ENCODE measurements around the gene GREM1. TPM values are rescaled to one million over a fixed set of nuclear protein-coding genes. Genes with fewer than 3 reads are reported as not detected.

GREM1 gene
- polyA plus RNA-seq, 4 donors: 0.23 to 7.2 (median 0.26) TPM

- no peak for DNase-seq (ENCODE audit: low read depth in 4 of 4, low spot score in 2 of 4)
These were observed 23.4 kb upstream of the GREM1 start for GRCh38 chr15:32694222-32694983.

DNA sequence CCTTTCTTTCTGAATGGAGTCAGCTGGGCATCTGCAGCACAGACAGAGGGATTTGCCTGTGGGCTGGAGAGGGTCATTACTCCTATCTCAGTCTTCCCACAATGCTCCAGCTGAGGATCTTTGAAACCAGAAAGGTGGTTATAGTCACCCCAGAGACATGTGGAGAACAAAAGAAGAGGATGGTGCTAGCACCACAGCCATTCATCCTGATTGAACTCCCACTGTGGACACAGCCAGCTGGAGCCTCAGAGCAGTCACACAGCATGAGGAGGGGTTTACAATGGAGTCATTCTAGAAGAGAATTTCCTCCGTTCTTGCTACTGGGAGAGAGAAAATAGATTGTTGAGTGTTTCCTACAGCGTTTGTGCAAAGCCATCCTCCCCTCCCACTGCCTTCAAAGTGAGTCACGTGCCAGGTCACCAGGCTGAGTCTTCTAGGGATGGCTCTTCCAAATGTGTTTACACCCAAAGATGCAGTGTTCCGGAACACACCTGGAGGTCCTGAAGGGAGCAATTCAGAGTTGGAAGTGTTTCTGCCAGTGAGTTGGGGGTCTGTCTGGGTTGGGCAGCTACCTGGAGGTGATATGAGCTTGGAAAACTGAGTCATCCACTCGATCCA, 18.9 kb upstream of the GREM1 start:
- no peak for DNase-seq (ENCODE audit: low read depth in 4 of 4, low spot score in 2 of 4)

- DNase-seq (ENCODE audit: low read depth in 4 of 4, low spot score in 2 of 4): no peak
These were observed 17.2 kb upstream of the GREM1 start for GRCh38 chr15:32700501-32701150.

DNA sequence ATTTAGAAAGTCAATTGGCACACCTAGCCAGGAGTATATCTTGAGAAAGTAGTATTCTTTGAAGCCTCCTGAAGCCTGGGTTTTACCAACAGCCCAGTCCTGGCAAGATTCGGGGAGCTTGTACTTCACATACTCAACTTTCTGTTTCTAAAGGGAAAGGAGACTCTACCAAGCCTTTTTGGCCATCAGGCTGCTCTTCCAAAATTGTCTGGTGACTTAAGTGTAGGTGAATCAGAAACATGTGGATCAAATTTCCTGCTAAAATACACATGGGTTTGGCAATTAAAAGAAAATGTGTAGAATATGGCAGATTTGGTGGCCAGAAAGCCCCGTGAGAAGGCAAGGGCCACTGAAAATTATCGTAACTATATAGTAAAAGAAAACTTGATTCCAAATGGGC, 15.9 kb upstream of the GREM1 start:
- no peak for DNase-seq (ENCODE audit: low read depth in 4 of 4, low spot score in 2 of 4)

DNA sequence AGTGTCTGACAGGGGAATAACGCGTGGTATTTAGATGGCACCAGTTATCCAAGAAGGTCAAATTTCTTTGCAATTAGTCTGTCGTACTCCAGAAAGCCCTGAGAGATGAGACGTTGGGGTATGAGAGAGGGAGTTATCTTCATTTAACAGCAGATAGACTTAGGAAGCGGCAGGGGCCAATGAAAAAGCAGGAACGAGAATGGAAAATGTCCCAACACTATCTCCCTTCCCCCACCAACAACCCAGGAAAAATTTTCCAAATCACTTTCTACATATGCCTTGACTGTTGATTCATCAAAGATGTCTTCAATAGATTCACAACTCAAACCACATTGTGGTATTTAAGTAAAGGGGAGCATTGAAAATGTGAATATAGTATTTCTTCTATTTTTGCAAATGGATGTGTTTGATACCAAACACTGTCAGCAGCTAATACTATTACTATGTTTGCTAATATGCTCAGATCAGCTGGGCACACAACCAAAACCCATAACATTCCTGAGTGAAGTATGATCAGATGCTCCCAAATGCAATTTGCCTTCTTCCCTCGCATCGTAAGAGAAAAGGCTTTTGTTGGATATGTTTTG, 13.3 kb upstream of the GREM1 start:
- no peak for DNase-seq (ENCODE audit: low read depth in 4 of 4, low spot score in 2 of 4)

DNA sequence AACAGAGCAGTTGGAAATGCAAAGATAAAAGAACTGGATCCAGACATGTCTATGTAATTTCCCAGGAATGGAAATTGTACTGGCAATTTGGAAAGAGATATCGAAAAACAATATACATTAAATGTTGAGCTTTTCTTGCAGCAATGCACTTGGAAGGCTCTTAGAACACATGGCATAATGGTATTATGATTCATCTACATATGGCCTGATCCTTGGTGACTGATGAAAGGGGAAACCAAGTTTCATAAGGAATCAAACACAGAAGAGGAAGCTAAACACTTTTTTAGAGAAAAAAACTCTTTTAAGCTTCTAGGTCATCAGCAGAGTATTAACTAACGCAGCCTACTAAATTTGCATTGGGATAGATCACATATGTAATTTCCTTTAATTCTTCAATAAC, 12.4 kb upstream of the GREM1 start:
- no peak for DNase-seq (ENCODE audit: low read depth in 4 of 4, low spot score in 2 of 4)

- no peak for DNase-seq (ENCODE audit: low read depth in 4 of 4, low spot score in 2 of 4)
These were observed 11.1 kb upstream of the GREM1 start for GRCh38 chr15:32706704-32707103.

DNA sequence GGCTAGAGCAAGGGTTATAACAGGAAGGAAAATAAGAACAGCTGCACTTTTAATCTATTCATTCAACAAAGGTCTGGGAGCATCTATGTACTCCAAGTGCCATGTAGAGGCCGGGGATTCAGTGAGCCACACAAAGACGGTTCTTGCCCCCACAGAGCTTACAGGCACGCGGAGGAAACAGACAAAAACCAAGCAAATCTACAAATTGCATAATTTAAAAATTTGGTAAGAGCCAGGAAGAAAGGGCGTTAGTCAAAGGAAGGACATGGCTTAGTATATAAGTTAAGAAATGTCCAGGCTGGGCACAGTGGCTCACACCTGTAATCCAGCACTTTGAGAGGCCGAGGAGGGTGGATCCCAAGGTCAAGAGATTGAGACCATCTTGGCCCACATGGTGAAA, 10.4 kb upstream of the GREM1 start:
- no peak for DNase-seq (ENCODE audit: low read depth in 4 of 4, low spot score in 2 of 4)

DNA sequence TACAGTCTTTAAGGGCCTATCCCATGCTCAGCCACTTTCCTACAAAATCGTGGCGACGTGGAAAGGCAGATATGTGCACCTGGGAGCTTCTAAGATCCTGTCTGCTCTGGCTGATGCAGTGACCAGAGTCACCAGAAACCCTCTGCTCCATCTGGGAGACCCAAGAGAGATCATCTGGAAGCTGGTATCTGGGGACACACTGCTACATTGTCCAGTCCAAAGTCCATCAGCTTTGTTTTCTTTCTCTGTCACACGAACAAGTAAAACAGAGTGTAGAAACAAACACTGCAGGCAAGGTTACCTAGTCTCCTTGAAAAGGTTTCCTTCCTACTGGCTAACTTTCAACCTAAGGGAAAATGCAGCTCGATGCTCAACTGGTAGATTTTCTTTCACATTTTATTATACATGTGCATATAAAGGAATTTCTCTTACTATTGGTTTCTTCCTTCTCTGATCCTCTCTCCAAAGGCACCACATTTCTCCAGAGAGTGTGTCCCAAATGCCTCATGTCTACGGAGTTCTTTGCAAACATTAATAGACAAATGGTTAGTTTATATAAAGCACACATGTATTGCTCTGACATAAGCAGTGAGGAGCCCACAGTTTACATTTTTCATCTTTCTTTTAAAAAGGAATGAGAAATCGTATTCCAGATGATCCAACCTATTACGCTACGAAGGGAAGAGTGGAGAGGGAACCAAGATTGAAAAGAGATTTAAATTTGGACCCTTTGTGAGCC, 8.3 kb upstream of the GREM1 start:
- DNase-seq (ENCODE audit: low read depth in 4 of 4, low spot score in 2 of 4): no peak

DNA sequence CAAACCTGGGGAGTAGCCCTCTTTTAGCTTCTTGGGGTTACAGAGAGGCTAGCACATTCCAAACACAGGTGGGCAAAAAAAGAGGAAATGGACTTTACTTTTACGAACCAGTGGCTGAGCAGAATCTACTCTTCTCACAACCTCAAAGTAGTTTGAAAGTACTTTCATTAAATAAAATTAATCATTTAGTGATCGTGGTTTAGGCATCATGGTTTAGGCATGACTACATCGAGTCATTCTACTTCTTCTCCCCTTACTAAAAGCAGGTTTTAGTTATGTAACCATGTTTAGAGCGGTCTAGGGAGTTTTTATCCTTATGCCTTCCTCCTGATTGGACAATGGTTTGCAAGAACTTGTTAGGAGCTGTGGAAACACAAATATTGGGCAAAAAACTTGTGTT, 2.5 kb upstream of the GREM1 start:
- no peak for DNase-seq (ENCODE audit: low read depth in 4 of 4, low spot score in 2 of 4)

- no peak for DNase-seq (ENCODE audit: low read depth in 4 of 4, low spot score in 2 of 4)
These were observed 1.4 kb upstream of the GREM1 start for GRCh38 chr15:32716216-32716914.

DNA sequence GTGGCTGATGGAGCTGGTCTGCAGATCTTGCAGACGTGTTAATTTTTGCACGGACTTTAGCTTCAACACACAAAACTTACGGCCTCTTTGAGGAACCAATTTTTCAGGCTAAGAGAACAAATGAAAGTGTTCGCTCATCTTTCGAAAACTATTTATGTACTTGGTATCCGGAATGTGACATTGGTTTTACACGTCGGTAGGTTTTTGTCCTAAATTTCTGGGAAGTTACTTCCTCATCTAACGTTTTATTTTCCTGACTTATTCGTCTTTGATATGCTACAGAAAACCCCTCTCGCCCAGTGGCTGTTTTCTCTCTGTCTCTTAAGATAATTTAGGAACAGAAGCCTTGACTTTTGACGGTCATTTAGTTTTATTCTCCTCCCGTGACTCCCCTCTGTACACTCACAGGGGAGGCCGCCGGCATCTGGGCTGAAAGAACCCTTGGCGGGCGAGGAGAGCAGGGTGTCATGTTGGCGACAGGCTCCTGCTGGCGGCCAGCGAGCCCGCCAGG, 834 bp upstream of the GREM1 start:
- no peak for DNase-seq (ENCODE audit: low read depth in 4 of 4, low spot score in 2 of 4)

DNA sequence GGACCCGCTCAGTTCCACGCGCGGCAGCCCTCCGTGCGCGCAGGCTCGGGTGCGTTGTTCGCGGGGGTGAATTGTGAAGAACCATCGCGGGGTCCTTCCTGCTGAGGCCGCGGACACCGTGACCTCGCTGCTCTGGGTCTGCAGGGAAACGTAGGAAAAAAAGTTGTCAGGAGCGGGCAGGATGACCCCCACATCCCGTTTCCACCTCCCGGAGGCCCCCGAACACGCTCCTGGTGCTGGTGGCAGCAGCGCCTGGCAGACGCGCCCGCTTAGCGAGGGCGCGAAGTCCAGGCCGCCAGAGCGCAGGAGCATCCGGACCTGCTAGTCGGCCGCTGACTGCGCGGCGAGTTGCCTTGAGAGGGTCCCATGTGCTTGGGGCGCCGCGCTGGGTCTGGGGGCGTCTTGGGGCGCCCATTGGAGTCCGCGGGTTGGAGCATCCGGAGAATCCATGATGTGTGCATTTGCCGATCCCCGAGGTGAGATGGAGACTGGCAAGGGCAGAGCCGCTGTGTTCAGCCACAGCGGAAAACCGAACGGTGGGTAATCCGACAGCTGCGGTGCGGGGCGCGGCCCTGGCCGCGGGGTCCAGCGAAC, 520 bp downstream of the GREM1 start:
- no peak for DNase-seq (ENCODE audit: low read depth in 4 of 4, low spot score in 2 of 4)

GRCh38 chr15:32718821-32719716, 1.3 kb downstream of the GREM1 start:
- DNase-seq (ENCODE audit: low read depth in 4 of 4, low spot score in 2 of 4): no peak

DNA sequence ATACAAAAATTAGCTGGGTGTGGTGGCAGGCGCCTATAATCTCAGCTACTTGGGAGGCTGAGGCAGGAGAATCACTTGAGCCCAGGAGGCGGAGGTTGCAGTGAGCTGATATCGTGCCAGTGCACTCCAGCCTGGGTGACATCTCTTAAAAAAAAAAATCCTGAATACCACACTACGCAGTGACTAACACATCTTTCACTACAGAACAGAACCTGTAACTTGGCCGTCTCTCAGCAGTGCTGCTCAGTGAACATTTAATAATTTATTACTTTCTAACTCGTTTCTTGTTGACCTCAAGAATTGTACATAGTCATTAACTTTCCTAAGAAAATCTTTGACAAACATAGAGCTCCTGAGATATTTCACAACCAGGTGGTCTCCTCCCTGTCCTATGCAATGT, 3.8 kb downstream of the GREM1 start:
- no peak for DNase-seq (ENCODE audit: low read depth in 4 of 4, low spot score in 2 of 4)

DNA sequence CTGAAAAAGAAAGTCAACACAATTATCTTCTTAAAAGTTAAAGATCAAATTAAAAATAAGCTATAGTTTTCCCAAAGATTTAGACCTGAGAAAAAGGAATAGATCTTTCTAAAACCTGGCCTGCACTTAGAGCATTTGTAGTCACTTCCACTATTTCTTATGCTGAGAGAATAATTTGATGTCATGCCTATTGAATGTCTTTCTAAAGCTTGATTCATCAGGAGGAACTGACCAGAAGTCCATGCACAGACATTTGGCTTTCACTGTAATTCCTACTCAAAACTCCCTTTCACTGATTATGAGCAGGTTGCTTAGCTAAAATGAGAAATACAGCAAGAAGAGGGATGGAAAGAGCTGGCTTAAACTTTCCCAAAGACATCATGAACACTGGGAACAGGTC, 4.3 kb downstream of the GREM1 start:
- no peak for DNase-seq (ENCODE audit: low read depth in 4 of 4, low spot score in 2 of 4)

GRCh38 chr15:32723171-32723948, 5.6 kb downstream of the GREM1 start:
- no peak for DNase-seq (ENCODE audit: low read depth in 4 of 4, low spot score in 2 of 4)

Measured in left renal cortex interstitium (tissue), 4 donors.